Measurements from ENCODE around the gene CPOX. TPM values are rescaled to one million over a fixed set of nuclear protein-coding genes. Genes with fewer than 3 reads are reported as not detected.

CPOX gene
- total RNA-seq (2021; fragmentation: NEBNext Ultra II Directional; extraction: Animal tissue kit (Norgen Biotek cat#: 25700)) (27.0 and 29.2 TPM in 2 replicates), polyA plus RNA-seq (2011; rRNA removed) (15.2 and 17.4 TPM in 2 replicates), polyA minus RNA-seq (2011; rRNA and poly(A)+ RNA removed) (16.3 and 20.7 TPM in 2 replicates)
- polyA plus RNA-seq (2011; cell fraction: cytosol; rRNA removed), result 24.2 TPM
- 23.7 TPM for polyA plus RNA-seq (2011; cell fraction: nucleus; rRNA removed)
- 18.4 to 27.8 TPM (median 23.0 TPM) in 4 replicates for polyA plus RNA-seq (2012, experiment 1 of 2)
- polyA plus RNA-seq (2012, experiment 2 of 2), result 6.0 TPM
- 17.0 TPM for polyA plus RNA-seq (2013, experiment 1 of 2)
- polyA plus RNA-seq (2013, experiment 2 of 2), result 17.7 TPM
- polyA minus RNA-seq (2011; cell fraction: cytosol; rRNA and poly(A)+ RNA removed), result 8.7 TPM
- 26.5 TPM for polyA minus RNA-seq (2011; cell fraction: nucleus; rRNA and poly(A)+ RNA removed)
- long read RNA-seq, experiment 1, transcript CPOX-201 (7 exons, 2,821 nt), result major isoform, 13 of 39 reads
- long read RNA-seq, experiment 1, partial matches to known transcripts, result 19 of 39 reads
- long read RNA-seq, experiment 1, other reads (novel, unspliced or antisense), result 7 of 39 reads
- long read RNA-seq, experiment 2, partial matches to known transcripts, result 38 of 39 reads
- long read RNA-seq, experiment 2, other reads (novel, unspliced or antisense), result 0 of 39 reads

- Histone ChIP-seq H3K79me1 (ENCODE audit: low read depth, low read length) (peaks cover 4% of the 10 kb centered on the region; the same call in 1 of the 2 replicates), H3K9ac (replicated peaks in 1 of 4; ENCODE audit: extremely low read depth in 1 of 4, low read depth in 3 of 4, low read length in 3 of 4) (peak within 1 kb of the TSS; percentile 46 to 59 (median 50); a peak in 6 of 7 replicates), H3K79me2 (ENCODE audit: control insufficient read depth in 1 of 2, insufficient read depth in 2 of 2, low read length in 2 of 2) (peaks cover 0 to 9% of the 10 kb centered on the region in 2 experiments; a peak in 2 of 4 replicates), H2BK20ac (ENCODE audit: low read length) (no peak within 1 kb of the TSS), H2BK15ac (ENCODE audit: low read length) (no peak within 1 kb of the TSS), H3K18ac (ENCODE audit: extremely low read depth, low read length) (no peak within 1 kb of the TSS), H3K4me3 (ENCODE audit: extremely low read depth in 1 of 4, insufficient read depth in 2 of 4, low read depth in 3 of 4, low read length in 4 of 4) (peak within 1 kb of the TSS; percentile 73 to 91 (median 80)), H2AK5ac (ENCODE audit: low read depth, low read length) (no peak within 1 kb of the TSS), H3K9me3 (ENCODE audit: insufficient read depth in 2 of 2, low read depth in 1 of 2, low read length in 1 of 2) (no peaks in the 10 kb centered on the region), H3K27ac (ENCODE audit: low read depth, low read length) (no peak within 1 kb of the TSS), H4K91ac (replicated peaks; ENCODE audit: insufficient read length, low read length) (peak within 1 kb of the TSS; percentile 34), H2BK12ac (ENCODE audit: low read depth, low read length) (no peak within 1 kb of the TSS), H4K8ac (ENCODE audit: extremely low read depth, insufficient read depth, low read length) (peak within 1 kb of the TSS; percentile 93), H3K4ac (replicated peaks; ENCODE audit: insufficient read length, low read depth, low read length) (no peak within 1 kb of the TSS), H2BK5ac (ENCODE audit: low read depth, low read length) (0 out of 2 replicates have a peak within 1 kb of the TSS, but pooled peaks have one; percentile 71), H3K4me2 (ENCODE audit: insufficient read depth in 1 of 2, low read depth in 2 of 2, low read length in 2 of 2) (peak within 1 kb of the TSS; percentile 87 to 96), H3K23ac (ENCODE audit: insufficient read length) (no peak within 1 kb of the TSS), H2BK120ac (replicated peaks; ENCODE audit: low read depth, low read length) (no peak within 1 kb of the TSS), H3K4me1 (replicated peaks in 1 of 4; ENCODE audit: control insufficient read depth in 3 of 4, insufficient read depth in 4 of 4, low read length in 3 of 4) (peaks cover 0 to 5% (median 3%) of the 10 kb centered on the region in 4 experiments; a peak in 3 of 7 replicates), H3K36me3 (ENCODE audit: control insufficient read depth in 2 of 4, insufficient read depth in 4 of 4, low read length in 3 of 4) (peaks cover 2 to 23% (median 15%) of the 10 kb centered on the region in 4 experiments; a peak in 6 of 8 replicates), H4K5ac (ENCODE audit: insufficient read length, low read depth, low read length) (peak within 1 kb of the TSS; percentile 54), H2AFZ (ENCODE audit: low read length) (peak within 1 kb of the TSS; percentile 97), H4K20me1 (replicated peaks in 1 of 2; ENCODE audit: control insufficient read depth in 1 of 2, insufficient read depth in 2 of 2, low read length in 2 of 2) (peaks cover 2 to 4% of the 10 kb centered on the region in 2 experiments), H3K14ac (ENCODE audit: insufficient read length) (no peak within 1 kb of the TSS), H3K23me2 (ENCODE audit: low read depth, low read length) (peaks cover 11% of the 10 kb centered on the region), H3K27me3 (replicated peaks in 1 of 4; ENCODE audit: control insufficient read depth in 3 of 4, extremely low read depth in 1 of 4, insufficient read depth in 3 of 4, low read length in 3 of 4) (no peaks in the 10 kb centered on the region; a peak in 1 of 7 replicates), H3K56ac (replicated peaks; ENCODE audit: insufficient read length, low read depth, low read length) (peak within 1 kb of the TSS; percentile 36)
- no peak for FAIRE-seq
- ChIA-PET POLR2A (ENCODE audit: partially characterized antibody) (interaction anchor here (0.9 to 1.5 kb wide), 5 partner anchors 9 to 139 kb away, joined by 3 to 6 read pairs (median 4); partner anchors contain the start of gene CLDND1), CTCF (ENCODE audit: partially characterized antibody) (interaction anchor here (0.5 to 1.5 kb wide), 11 partner anchors 9 to 1079 kb away, joined by 3 to 5 read pairs (median 3); no protein-coding TSS in a partner anchor)
- WGBS, 2 experiments (ENCODE audit: extremely low coverage in 1 of 2, insufficient coverage in 1 of 2, insufficient read length in 1 of 2, insufficient replicate concordance in 2 of 2, low coverage in 1 of 2, low lambda C conversion rate in 2 of 2, missing lambda C conversion rate in 1 of 2), result 0% methylated on average over 57 of the region's 84 CpGs; no CpG with 5 or more reads in 1 of the 2 experiments
- DNase-seq (ENCODE audit: low read depth in 1 of 2, low spot score in 2 of 2), result peak; percentile 56 to 86
- TF ChIP-seq TAF1 (IDR thresholded peaks at IDR 0.05; ENCODE audit: low read depth, low read length), result peak; percentile 66
- TF ChIP-seq KDM5A (IDR thresholded peaks at IDR 0.05; ENCODE audit: low read length), result no peak
- peak in 1 of 2 experiments; percentile 57; a peak in 2 of 4 replicates for TF ChIP-seq SIN3A (conservative IDR thresholded peaks at IDR 0.05 in 1 of 2, IDR thresholded peaks at IDR 0.05 in 1 of 2; ENCODE audit: low read depth in 1 of 2, low read length in 2 of 2)
- peak; percentile 99 for TF ChIP-seq KDM4A (IDR thresholded peaks at IDR 0.05; ENCODE audit: low read depth, low read length, severe bottlenecking)
- TF ChIP-seq MAX (IDR thresholded peaks at IDR 0.05), result 0 out of 2 replicates have a peak, but pooled peaks have one; percentile 11
- TF ChIP-seq TCF12 (IDR thresholded peaks at IDR 0.05; ENCODE audit: low read depth, low read length), result no peak
- no peak for TF ChIP-seq HDAC6 (IDR thresholded peaks at IDR 0.05; ENCODE audit: low read depth, low read length)
These were observed at the start of gene CPOX for GRCh38 chr3:98593046-98593936. TSS of gene CPOX (minus strand) at chr3:98593611. CDS start at chr3:98593504, 107 bp downstream.
